K562 (cell line): Measurements from ENCODE around the gene TUB. TPM values are rescaled to one million over a fixed set of nuclear protein-coding genes. Genes with fewer than 3 reads are reported as not detected.

Source experiments
- CREM ChIP-seq: IDR thresholded peaks from 2 replicates; pipeline ENCODE4 v1.6.1; 2014; ENCODE audit warnings: antibody characterized with exemption, low read depth
- HLTF ChIP-seq: fragments of 450-650 bp; IDR thresholded peaks from 2 replicates; pipeline ENCODE4 v1.6.1; 2016
- HNRNPK ChIP-seq: fragments of 200-400 bp; formaldehyde crosslinking; IDR thresholded peaks from one replicate; pipeline ENCODE4 v1.6.1; 2018; ENCODE audit warnings: mild to moderate bottlenecking, low read depth, low read length; ENCODE audit not compliant: poor library complexity, severe bottlenecking
- HOXB6 ChIP-seq: fragments of 250-450 bp; sonication (Bioruptor Pico); IDR thresholded peaks from 2 replicates; pipeline ENCODE4 v1.5.1; 2022; ENCODE audit warnings: mild to moderate bottlenecking, borderline replicate concordance
- KLF16 ChIP-seq: IDR thresholded peaks from 2 replicates; pipeline ENCODE4 v1.6.1; 2016; ENCODE audit warnings: antibody characterized with exemption
- TEAD1 ChIP-seq, 2 experiments: fragments of 450-650 bp in 1 of 2; sonication (generic) in 1 of 2; formaldehyde crosslinking; IDR thresholded peaks; 2 replicates each; pipeline versions ENCODE4 v1.4.0 to v1.8.0; 2020 to 2022; ENCODE audit warnings: mild to moderate bottlenecking in 2 of 2, missing genetic modification reagents in 1 of 2
- polyA plus RNA-seq, 8 experiments: library from polyadenylated mRNA; depleted of rRNA in 4 of 8; stranded (reverse) in 5 of 8; unstranded in 3 of 8; fragments of >200 nt; fragmentation: Nextera tagmentation in 2 of 8; fragmentation: Illumina TruSeq in 1 of 8; extraction: Ambion mirVana in 2 of 8; extraction: Trizol in 1 of 8; gene quantifications; 2 replicates each; pipeline versions ENCODE4 v1.2.1 to v1.2.3, GENCODE V29; 2011 to 2014; ENCODE audit warnings: inconsistent platforms in 1 of 8, missing spikeins in 1 of 8
- total RNA-seq, 7 experiments: library from RNA; depleted of rRNA in 6 of 7; stranded (reverse); fragments of >200 nt in 6 of 7; fragmentation: Illumina TruSeq in 2 of 7; extraction: Trizol in 2 of 7; gene quantifications; 2 replicates each; pipeline versions ENCODE4 v1.2.1 to v1.2.3, GENCODE V29; 2011 to 2021; ENCODE audit warnings: low replicate concordance in 1 of 7
- TF ChIP-seq, protein P1 (sequence below), 3 experiments: fragments of 200-800 bp in 1 of 3; fragments of 250-450 bp in 1 of 3; fragments of 450-650 bp in 1 of 3; sonication (Bioruptor Pico) in 1 of 3; sonication (Bioruptor generic) in 1 of 3; formaldehyde crosslinking in 1 of 3; IDR thresholded peaks; 2 replicates each; pipeline versions ENCODE4 v1.6.1 to v1.8.0; 2016 to 2022; ENCODE audit warnings: mild to moderate bottlenecking in 2 of 3, missing genetic modification characterization in 2 of 3, missing compliant biosample characterization in 1 of 3, moderate library complexity in 1 of 3
- TF ChIP-seq, protein P2 (sequence below), 2 experiments: fragments of 250-450 bp in 1 of 2; fragments of 450-650 bp in 1 of 2; sonication (Bioruptor Pico) in 1 of 2; IDR thresholded peaks; 2 replicates each; pipeline versions ENCODE4 v1.6.1 to v1.8.0; 2016 to 2021; ENCODE audit warnings: mild to moderate bottlenecking in 2 of 2, moderate library complexity in 2 of 2, missing compliant biosample characterization in 1 of 2, missing genetic modification characterization in 1 of 2

The TUB gene
- total and polyA plus RNA-seq, 9 of the 15 experiments (the other 6 are each of a cell fraction or from before 2014, with no cell fraction given), result not detected

DNA sequence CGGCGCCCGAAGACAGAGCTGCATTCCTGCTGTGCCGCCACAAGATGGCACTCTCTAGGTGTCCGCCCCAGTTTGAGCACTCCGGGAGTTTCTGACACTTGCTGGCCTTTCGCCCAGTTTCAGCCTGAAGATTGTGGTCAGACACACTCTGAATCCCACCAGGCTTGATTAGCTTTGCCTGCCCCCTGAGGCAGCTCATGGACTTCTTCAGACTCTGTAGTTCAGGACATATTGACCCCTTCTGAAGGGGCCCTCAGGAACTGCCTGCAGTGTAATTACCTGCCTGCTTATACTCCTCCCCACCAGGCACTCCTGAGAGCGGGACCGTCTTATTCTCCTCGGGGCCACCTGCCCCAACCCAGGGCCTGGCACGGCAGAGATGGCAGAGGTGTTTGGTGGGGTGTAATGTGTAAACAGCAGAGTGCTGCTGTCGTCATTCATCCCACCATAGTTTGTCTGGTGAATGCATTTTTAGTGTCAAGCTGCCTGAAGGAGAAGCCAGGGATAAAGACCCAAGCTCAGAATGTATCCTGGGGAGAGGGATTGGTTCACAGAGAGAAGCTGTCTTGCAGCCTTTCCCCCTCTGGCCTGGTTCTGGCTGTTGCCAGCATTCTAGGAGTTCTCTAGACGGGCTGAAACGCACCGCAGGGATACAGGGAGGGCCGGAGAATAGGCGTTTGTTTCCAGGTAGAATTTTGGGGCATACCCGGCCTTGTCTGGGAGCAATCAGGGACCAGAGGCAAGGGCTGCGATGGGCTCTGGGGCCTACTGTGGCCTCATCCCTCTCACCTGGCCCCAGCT, 47.5 kb upstream of the TUB start (continued):
- TF ChIP-seq HOXB6 (CRISPR knock-in tag) (no peak), TEAD1 (CRISPR knock-in tag; IDR thresholded peaks at IDR 0.05) (peak in 1 of 2 experiments; percentile 68; a peak in 1 of 4 replicates), KLF16 (peak; percentile 25; the same call in 1 of the 2 replicates), CREM (0 out of 2 replicates have a peak, but pooled peaks have one; percentile 7), HLTF (no peak), HNRNPK (no peak)
- TF ChIP-seq, protein P1, sequence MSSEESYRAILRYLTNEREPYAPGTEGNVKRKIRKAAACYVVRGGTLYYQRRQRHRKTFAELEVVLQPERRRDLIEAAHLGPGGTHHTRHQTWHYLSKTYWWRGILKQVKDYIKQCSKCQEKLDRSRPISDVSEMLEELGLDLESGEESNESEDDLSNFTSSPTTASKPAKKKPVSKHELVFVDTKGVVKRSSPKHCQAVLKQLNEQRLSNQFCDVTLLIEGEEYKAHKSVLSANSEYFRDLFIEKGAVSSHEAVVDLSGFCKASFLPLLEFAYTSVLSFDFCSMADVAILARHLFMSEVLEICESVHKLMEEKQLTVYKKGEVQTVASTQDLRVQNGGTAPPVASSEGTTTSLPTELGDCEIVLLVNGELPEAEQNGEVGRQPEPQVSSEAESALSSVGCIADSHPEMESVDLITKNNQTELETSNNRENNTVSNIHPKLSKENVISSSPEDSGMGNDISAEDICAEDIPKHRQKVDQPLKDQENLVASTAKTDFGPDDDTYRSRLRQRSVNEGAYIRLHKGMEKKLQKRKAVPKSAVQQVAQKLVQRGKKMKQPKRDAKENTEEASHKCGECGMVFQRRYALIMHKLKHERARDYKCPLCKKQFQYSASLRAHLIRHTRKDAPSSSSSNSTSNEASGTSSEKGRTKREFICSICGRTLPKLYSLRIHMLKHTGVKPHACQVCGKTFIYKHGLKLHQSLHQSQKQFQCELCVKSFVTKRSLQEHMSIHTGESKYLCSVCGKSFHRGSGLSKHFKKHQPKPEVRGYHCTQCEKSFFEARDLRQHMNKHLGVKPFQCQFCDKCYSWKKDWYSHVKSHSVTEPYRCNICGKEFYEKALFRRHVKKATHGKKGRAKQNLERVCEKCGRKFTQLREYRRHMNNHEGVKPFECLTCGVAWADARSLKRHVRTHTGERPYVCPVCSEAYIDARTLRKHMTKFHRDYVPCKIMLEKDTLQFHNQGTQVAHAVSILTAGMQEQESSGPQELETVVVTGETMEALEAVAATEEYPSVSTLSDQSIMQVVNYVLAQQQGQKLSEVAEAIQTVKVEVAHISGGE (CRISPR knock-in tag; IDR thresholded peaks at IDR 0.05), result no peak
- TF ChIP-seq, protein P2, sequence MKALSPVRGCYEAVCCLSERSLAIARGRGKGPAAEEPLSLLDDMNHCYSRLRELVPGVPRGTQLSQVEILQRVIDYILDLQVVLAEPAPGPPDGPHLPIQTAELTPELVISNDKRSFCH (CRISPR knock-in tag; IDR thresholded peaks at IDR 0.05), result no peak
- TF ChIP-seq, protein P2 (tag; IDR thresholded peaks at IDR 0.05), result no peak
